NB4 (cell line): ENCODE results near the gene POLH.
"Not testable (repeated sequence)": the region's sequence is repeated elsewhere in the genome, so short reads cannot be mapped to it uniquely, and the experiment has no call there.

Experiments used
- DNase-seq: peaks from one replicate; pipeline ENCODE4 v3.0.0; 2010; ENCODE audit warnings: low read depth
- H3K4me3 ChIP-seq: one replicate; pipeline ENCODE4 v1.5.1; 2011; ENCODE audit warnings: mild to moderate bottlenecking, low read depth, low read length, moderate library complexity
- MYC ChIP-seq: IDR thresholded peaks from 2 replicates; pipeline ENCODE4 v1.6.1; 2011; ENCODE audit warnings: low read depth, low read length
- POLR2A ChIP-seq: IDR thresholded peaks from 2 replicates; pipeline ENCODE4 v1.6.1; 2011; ENCODE audit warnings: mild to moderate bottlenecking; ENCODE audit not compliant: insufficient read length; ENCODE audit errors: extremely low read depth
- TF ChIP-seq, protein P1 (sequence below): IDR thresholded peaks from 2 replicates; pipeline ENCODE4 v1.6.1; 2011; ENCODE audit warnings: low read depth, low read length

POLH gene

DNA sequence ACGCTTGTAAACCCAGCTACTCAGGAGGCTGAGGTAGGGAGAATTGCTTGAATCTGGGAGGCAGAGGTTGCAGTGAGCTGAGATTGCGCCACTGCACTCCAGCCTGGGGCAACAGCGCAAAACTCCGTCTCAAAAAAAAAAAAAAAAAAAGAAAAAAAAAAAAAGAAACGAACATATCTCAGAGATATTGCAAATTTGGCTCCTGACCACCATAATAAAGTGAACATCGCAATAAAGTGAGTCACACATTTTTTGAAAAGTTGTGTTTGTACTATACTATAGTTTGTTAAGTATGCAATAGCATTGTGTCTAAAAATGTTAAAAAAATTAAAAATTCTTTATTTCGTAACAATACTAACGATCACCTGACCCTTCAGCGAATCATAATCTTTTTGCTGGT, 82.2 kb downstream of the POLH start:
- TF ChIP-seq POLR2A (no peak), MYC (no peak)
- TF ChIP-seq, protein P1, sequence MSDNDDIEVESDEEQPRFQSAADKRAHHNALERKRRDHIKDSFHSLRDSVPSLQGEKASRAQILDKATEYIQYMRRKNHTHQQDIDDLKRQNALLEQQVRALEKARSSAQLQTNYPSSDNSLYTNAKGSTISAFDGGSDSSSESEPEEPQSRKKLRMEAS: no peak
- H3K4me3 ChIP-seq: no peak overlapping the region
- DNase-seq: no peak

DNA sequence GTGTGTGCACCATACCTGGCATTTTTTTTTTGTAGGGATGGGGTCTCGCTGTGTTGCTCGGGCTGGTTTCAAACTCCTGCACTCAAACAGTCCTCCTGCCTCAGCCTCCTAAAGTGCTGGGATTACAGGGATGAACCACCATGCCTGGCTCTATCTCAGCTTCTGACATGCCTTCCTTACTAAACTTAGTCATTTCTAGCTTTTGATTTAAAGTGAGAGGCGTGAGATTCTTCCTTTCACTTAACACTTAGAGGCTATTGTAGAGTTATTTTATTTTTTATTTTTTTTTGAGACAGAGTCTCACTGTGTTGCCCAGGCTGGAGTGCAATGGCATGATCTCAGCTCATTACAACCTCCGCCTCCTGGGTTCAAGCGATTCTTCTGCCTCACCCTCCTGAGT, 87.0 kb downstream of the POLH start:
- DNase-seq, H3K4me3 ChIP-seq: not testable (repeated sequence)
